Astrocyte (in vitro differentiated cells and primary cell): ENCODE measurements around the gene DDX1. TPM values are rescaled to one million over a fixed set of nuclear protein-coding genes. Genes with fewer than 3 reads are reported as not detected.
A peak's percentile ranks its signal among the peaks of the same experiment; 100 is the strongest.

ENCODE experiments used
- DNase-seq: peaks from one replicate; pipeline ENCODE4 v3.0.0-alpha.2; 2010; ENCODE audit warnings: low read depth
- FAIRE-seq: peaks from 2 replicates; lab custom pipeline; 2011; peaks lifted over from hg19 to GRCh38; lab: Jason Lieb, UNC
- H2AFZ ChIP-seq: 2 replicates; pipeline ENCODE4 v1.6.0; 2012; ENCODE audit warnings: low read depth, low read length, inconsistent platforms
- H3K27ac ChIP-seq: 2 replicates; pipeline ENCODE4 v1.5.1; 2011; ENCODE audit warnings: low read depth, low read length, inconsistent platforms
- H3K27me3 ChIP-seq: 2 replicates; pipeline ENCODE4 v1.6.0; 2011; ENCODE audit warnings: low read length, inconsistent platforms; ENCODE audit not compliant: insufficient read depth
- H3K36me3 ChIP-seq: 2 replicates; pipeline ENCODE4 v1.5.1; 2011; ENCODE audit warnings: low read length, inconsistent platforms; ENCODE audit not compliant: insufficient read depth
- H3K4me1 ChIP-seq: 2 replicates; pipeline ENCODE4 v1.5.1; 2011; ENCODE audit warnings: low read length, inconsistent platforms; ENCODE audit not compliant: insufficient read depth
- H3K4me2 ChIP-seq: 2 replicates; pipeline ENCODE4 v1.6.0; 2012; ENCODE audit warnings: low read length, inconsistent platforms
- H3K4me3 ChIP-seq: 2 replicates; pipeline ENCODE4 v1.5.1; 2011; ENCODE audit warnings: low read depth, mild to moderate bottlenecking, low read length, inconsistent platforms; ENCODE audit not compliant: insufficient read depth
- H3K79me2 ChIP-seq: 2 replicates; pipeline ENCODE4 v1.6.0; 2012; ENCODE audit warnings: mild to moderate bottlenecking, low read length, inconsistent platforms; ENCODE audit not compliant: insufficient read depth
- H3K9ac ChIP-seq: 2 replicates; pipeline ENCODE4 v1.6.0; 2012; ENCODE audit warnings: mild to moderate bottlenecking, low read length, inconsistent platforms
- H3K9me3 ChIP-seq: 2 replicates; pipeline ENCODE4 v1.5.1; 2012; ENCODE audit warnings: low read depth, mild to moderate bottlenecking, low read length, inconsistent platforms; ENCODE audit not compliant: insufficient read depth
- H4K20me1 ChIP-seq: 2 replicates; pipeline ENCODE4 v1.6.0; 2012; ENCODE audit warnings: low read length, inconsistent platforms; ENCODE audit not compliant: insufficient read depth
- H3K27ac Mint-ChIP-seq: one replicate; pipeline ENCODE4 v1.8.0; 2021; ENCODE audit warnings: mild to moderate bottlenecking, mixed read lengths; ENCODE audit not compliant: unreplicated experiment
- H3K27me3 Mint-ChIP-seq: one replicate; pipeline ENCODE4 v1.8.0; 2021; ENCODE audit warnings: low read depth, mixed read lengths; ENCODE audit not compliant: unreplicated experiment
- H3K36me3 Mint-ChIP-seq: one replicate; pipeline ENCODE4 v1.8.0; 2021; ENCODE audit warnings: low read depth, mixed read lengths; ENCODE audit not compliant: unreplicated experiment
- H3K4me1 Mint-ChIP-seq: one replicate; pipeline ENCODE4 v1.8.0; 2021; ENCODE audit warnings: low read depth, mixed read lengths; ENCODE audit not compliant: unreplicated experiment
- H3K4me3 Mint-ChIP-seq: one replicate; pipeline ENCODE4 v1.8.0; 2021; ENCODE audit warnings: mild to moderate bottlenecking, moderate library complexity, mixed read lengths; ENCODE audit not compliant: unreplicated experiment
- H3K9me3 Mint-ChIP-seq: one replicate; pipeline ENCODE4 v1.8.0; 2021; ENCODE audit warnings: mild to moderate bottlenecking, mixed read lengths; ENCODE audit not compliant: unreplicated experiment
- EZH2 ChIP-seq: IDR thresholded peaks from 2 replicates; pipeline ENCODE4 v1.6.1; 2012; ENCODE audit warnings: mild to moderate bottlenecking, low read length, inconsistent platforms; ENCODE audit not compliant: insufficient read depth
- total RNA-seq: library from RNA; stranded (reverse); gene quantifications from 2 replicates; pipeline ENCODE4 v1.2.1, GENCODE V29; 2021
- TF ChIP-seq, protein P1 (sequence below): IDR thresholded peaks from 2 replicates; pipeline ENCODE4 v1.5.1; 2011; ENCODE audit warnings: low read depth, mild to moderate bottlenecking, inconsistent platforms, low read length, moderate library complexity; ENCODE audit not compliant: insufficient read depth

The DDX1 gene
- total RNA-seq, 1 donor from 2014 or later, result 146 TPM

DNA sequence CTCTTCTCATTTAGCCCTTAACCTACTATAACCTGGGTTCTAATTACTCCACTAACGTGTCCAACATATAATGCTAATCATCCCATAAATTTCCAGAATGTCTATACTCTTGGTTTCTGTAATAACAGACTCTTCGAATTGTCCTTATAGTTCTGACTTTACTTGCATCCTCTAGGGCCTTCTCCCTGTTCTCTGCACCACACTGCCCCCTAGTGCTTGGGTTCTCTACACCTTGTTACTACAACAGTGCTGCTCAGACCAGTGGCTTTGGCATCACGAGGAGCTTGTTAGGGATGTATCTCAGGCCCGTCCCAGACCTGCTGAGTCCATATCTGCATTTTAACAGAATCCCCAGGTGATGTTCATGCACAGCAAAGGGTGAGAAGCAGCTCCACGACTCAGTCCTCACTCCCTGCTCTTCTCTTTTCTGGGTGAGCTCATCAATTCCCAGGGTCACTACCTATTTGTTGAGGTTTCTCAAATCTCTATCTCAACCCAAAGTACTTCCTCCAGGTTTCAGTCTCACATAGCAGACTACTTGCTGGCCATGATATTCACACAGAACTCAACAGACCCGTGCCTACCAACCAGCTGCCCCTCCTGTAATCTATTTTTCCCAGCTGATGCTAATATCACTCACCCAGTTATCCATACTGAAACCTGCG lies 14.5 kb upstream of the DDX1 start:
- no peaks in the 10 kb centered on the region for H3K36me3 ChIP-seq
- H4K20me1 ChIP-seq, result no peaks in the 10 kb centered on the region
- H3K4me3 ChIP-seq, result no peak overlapping the region
- H3K4me1 ChIP-seq, result no peaks in the 10 kb centered on the region
- peak; percentile 53 for DNase-seq
- H3K4me3 Mint-ChIP-seq, result no peak overlapping the region
- no peaks in the 10 kb centered on the region for H3K36me3 Mint-ChIP-seq
- H3K9ac ChIP-seq, result no peak overlapping the region
- H3K27ac ChIP-seq, result no peak overlapping the region
- H2AFZ ChIP-seq, result no peak overlapping the region
- no peak overlapping the region for H3K4me2 ChIP-seq
- no peaks in the 10 kb centered on the region for H3K9me3 ChIP-seq
- no peaks in the 10 kb centered on the region for H3K27me3 Mint-ChIP-seq
- TF ChIP-seq, protein P1, sequence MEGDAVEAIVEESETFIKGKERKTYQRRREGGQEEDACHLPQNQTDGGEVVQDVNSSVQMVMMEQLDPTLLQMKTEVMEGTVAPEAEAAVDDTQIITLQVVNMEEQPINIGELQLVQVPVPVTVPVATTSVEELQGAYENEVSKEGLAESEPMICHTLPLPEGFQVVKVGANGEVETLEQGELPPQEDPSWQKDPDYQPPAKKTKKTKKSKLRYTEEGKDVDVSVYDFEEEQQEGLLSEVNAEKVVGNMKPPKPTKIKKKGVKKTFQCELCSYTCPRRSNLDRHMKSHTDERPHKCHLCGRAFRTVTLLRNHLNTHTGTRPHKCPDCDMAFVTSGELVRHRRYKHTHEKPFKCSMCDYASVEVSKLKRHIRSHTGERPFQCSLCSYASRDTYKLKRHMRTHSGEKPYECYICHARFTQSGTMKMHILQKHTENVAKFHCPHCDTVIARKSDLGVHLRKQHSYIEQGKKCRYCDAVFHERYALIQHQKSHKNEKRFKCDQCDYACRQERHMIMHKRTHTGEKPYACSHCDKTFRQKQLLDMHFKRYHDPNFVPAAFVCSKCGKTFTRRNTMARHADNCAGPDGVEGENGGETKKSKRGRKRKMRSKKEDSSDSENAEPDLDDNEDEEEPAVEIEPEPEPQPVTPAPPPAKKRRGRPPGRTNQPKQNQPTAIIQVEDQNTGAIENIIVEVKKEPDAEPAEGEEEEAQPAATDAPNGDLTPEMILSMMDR, result peak; percentile 85
- TF ChIP-seq EZH2, result no peak
- H3K27ac Mint-ChIP-seq, result no peak overlapping the region
- H3K9me3 Mint-ChIP-seq, result no peaks in the 10 kb centered on the region
- no peak for FAIRE-seq
- H3K79me2 ChIP-seq, result no peaks in the 10 kb centered on the region
- peaks cover 13% of the 10 kb centered on the region for H3K4me1 Mint-ChIP-seq
- no peaks in the 10 kb centered on the region for H3K27me3 ChIP-seq

DNA sequence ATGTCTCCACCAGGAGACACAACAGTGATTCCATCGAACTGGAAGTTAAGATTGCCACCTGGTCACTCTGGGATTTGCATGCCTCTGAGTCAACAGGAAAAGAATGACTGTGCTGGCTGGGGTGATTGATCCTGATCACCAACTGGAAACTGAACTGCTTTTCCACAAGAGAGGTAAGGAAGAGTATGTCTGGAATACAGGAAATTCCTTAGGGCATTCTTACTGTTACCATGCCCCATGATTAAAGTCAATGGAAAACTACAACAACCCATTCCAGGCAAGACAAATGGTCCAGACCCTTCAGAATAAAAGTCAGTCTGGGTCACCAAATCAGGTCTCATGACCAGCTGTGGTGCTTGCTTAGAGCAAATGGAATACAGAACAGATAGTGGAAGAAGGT lies 12.0 kb upstream of the DDX1 start:
- FAIRE-seq (no peak), DNase-seq (peak; percentile 75)
- no peaks in the 10 kb centered on the region for H3K79me2 ChIP-seq
- no peaks in the 10 kb centered on the region for H3K36me3 ChIP-seq
- H3K4me2 ChIP-seq, result peak overlapping the region; percentile 41
- H3K9ac ChIP-seq, result no peak overlapping the region
- no peaks in the 10 kb centered on the region for H3K36me3 Mint-ChIP-seq
- TF ChIP-seq, protein P1, result no peak
- TF ChIP-seq EZH2, result no peak
- no peaks in the 10 kb centered on the region for H3K4me1 ChIP-seq
- no peaks in the 10 kb centered on the region for H3K27me3 ChIP-seq
- no peak overlapping the region for H3K4me3 ChIP-seq
- no peak overlapping the region for H2AFZ ChIP-seq
- H3K4me3 Mint-ChIP-seq, result no peak overlapping the region
- no peaks in the 10 kb centered on the region for H3K9me3 Mint-ChIP-seq
- H3K4me1 Mint-ChIP-seq, result peaks cover 26% of the 10 kb centered on the region
- no peaks in the 10 kb centered on the region for H4K20me1 ChIP-seq
- H3K27ac ChIP-seq, result no peak overlapping the region
- H3K9me3 ChIP-seq, result no peaks in the 10 kb centered on the region
- no peaks in the 10 kb centered on the region for H3K27me3 Mint-ChIP-seq
- H3K27ac Mint-ChIP-seq, result peak overlapping the region; percentile 50

DNA sequence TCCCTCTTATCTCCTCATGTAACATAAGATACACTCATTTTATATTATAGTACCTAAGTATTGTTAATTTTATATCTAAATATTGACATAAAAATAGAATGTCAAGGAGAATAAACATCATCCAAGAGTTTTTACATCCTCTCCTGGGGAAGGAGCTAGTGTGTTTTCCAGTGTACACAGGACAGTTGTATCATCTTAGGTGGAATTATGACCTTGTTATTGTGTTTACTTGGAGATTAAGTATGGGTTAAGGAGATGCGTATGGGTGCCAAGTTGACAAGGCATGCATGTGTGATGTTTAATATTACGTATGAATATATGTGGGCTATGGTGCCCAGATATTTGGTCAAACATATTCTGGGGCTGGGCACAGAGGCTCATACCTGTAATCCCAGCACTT lies 11.2 kb upstream of the DDX1 start:
- Mint-ChIP-seq H3K4me3 (no peak overlapping the region), H3K27me3 (no peaks in the 10 kb centered on the region), H3K9me3 (no peaks in the 10 kb centered on the region), H3K36me3 (no peaks in the 10 kb centered on the region), H3K27ac (no peak overlapping the region), H3K4me1 (peaks cover 32% of the 10 kb centered on the region)
- Histone ChIP-seq H3K4me2 (no peak overlapping the region), H3K9me3 (no peaks in the 10 kb centered on the region), H3K27me3 (no peaks in the 10 kb centered on the region), H3K4me3 (no peak overlapping the region), H4K20me1 (no peaks in the 10 kb centered on the region), H3K9ac (no peak overlapping the region), H2AFZ (no peak overlapping the region), H3K4me1 (no peaks in the 10 kb centered on the region), H3K79me2 (no peaks in the 10 kb centered on the region), H3K27ac (no peak overlapping the region), H3K36me3 (no peaks in the 10 kb centered on the region)
- FAIRE-seq, result no peak
- no peak for TF ChIP-seq EZH2
- TF ChIP-seq, protein P1, result no peak
- DNase-seq, result no peak
